Lower lobe of right lung (tissue), 2 donors: ENCODE data around the gene ZIM2. TPM values are rescaled to one million over a fixed set of nuclear protein-coding genes. Genes with fewer than 3 reads are reported as not detected.

ENCODE experiments used
- ATAC-seq, 2 donors: fragments of 200-7000 bp; cut with Tn5 transposase; one replicate each; pipeline ENCODE4 v1.9.1; 2020 to 2022; ENCODE audit warnings: mild to moderate bottlenecking in 2 of 2, moderate library complexity in 2 of 2
- DNase-seq: peaks from one replicate; pipeline ENCODE4 v3.0.0-alpha.2; 2020
- H3K27ac ChIP-seq: fragments of 200-600 bp; one replicate; pipeline ENCODE4 v1.8.0; 2022
- H3K27me3 ChIP-seq: fragments of 200-600 bp; one replicate; pipeline ENCODE4 v1.8.0; 2022; ENCODE audit warnings: low read depth
- H3K36me3 ChIP-seq: fragments of 200-600 bp; one replicate; pipeline ENCODE4 v1.8.0; 2022; ENCODE audit warnings: mild to moderate bottlenecking
- H3K4me1 ChIP-seq: fragments of 200-600 bp; one replicate; pipeline ENCODE4 v1.8.0; 2022
- H3K4me3 ChIP-seq: fragments of 200-600 bp; one replicate; pipeline ENCODE4 v1.8.0; 2022; ENCODE audit warnings: mild to moderate bottlenecking
- H3K9me3 ChIP-seq: fragments of 200-600 bp; one replicate; pipeline ENCODE4 v1.8.0; 2022
- intact Hi-C: fragments of 100-400 bp; cut with DNase I; formaldehyde crosslinking; loops from one replicate; pipeline ENCODE4 v1.11.0; 2022
- total RNA-seq: library from RNA; stranded (reverse); fragmentation: NEBNext Ultra II Directional; extraction: Animal tissue kit (Norgen Biotek cat#: 25700); gene quantifications from one replicate; pipeline ENCODE4 v1.2.1, GENCODE V29; 2021
- TF ChIP-seq, protein P1 (sequence below): fragments of 200-600 bp; IDR thresholded peaks from one replicate; pipeline ENCODE4 v1.8.0; 2022; ENCODE audit warnings: antibody characterized with exemption, mild to moderate bottlenecking
- donor health status: DM: no; HTN: yes; CAD: no; lungs with severe emphysema.

The ZIM2 gene
- total RNA-seq, 1 donor from 2014 or later, result not detected

DNA sequence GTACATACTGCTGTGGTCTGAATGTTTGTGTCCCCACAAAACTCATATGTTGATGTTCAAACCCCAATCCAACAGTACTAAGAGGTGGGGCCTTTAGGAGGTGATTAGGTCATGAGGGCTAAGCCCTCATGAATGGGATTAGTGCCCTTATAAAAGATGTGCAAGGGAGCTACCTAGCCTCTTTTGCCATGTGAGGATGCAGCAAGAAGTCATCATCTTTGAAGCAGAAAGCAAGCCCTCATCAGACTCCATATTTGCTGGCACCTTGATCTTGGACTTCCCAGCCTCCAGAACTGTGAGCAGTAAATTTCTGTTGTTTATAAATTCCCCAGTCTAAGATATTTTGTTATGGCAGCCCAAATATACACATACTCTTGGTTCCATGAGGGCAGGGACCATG lies 33.9 kb downstream of the ZIM2 start:
- Histone ChIP-seq H3K4me1 (no peaks in the 10 kb centered on the region), H3K27me3 (no peaks in the 10 kb centered on the region), H3K27ac (no peak overlapping the region), H3K4me3 (no peak overlapping the region), H3K9me3 (peaks cover 23% of the 10 kb centered on the region), H3K36me3 (no peaks in the 10 kb centered on the region)
- no peak for DNase-seq
- ATAC-seq, result no peak
- TF ChIP-seq, protein P1, sequence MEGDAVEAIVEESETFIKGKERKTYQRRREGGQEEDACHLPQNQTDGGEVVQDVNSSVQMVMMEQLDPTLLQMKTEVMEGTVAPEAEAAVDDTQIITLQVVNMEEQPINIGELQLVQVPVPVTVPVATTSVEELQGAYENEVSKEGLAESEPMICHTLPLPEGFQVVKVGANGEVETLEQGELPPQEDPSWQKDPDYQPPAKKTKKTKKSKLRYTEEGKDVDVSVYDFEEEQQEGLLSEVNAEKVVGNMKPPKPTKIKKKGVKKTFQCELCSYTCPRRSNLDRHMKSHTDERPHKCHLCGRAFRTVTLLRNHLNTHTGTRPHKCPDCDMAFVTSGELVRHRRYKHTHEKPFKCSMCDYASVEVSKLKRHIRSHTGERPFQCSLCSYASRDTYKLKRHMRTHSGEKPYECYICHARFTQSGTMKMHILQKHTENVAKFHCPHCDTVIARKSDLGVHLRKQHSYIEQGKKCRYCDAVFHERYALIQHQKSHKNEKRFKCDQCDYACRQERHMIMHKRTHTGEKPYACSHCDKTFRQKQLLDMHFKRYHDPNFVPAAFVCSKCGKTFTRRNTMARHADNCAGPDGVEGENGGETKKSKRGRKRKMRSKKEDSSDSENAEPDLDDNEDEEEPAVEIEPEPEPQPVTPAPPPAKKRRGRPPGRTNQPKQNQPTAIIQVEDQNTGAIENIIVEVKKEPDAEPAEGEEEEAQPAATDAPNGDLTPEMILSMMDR, result no peak
- intact Hi-C loops, result no loop called here

DNA sequence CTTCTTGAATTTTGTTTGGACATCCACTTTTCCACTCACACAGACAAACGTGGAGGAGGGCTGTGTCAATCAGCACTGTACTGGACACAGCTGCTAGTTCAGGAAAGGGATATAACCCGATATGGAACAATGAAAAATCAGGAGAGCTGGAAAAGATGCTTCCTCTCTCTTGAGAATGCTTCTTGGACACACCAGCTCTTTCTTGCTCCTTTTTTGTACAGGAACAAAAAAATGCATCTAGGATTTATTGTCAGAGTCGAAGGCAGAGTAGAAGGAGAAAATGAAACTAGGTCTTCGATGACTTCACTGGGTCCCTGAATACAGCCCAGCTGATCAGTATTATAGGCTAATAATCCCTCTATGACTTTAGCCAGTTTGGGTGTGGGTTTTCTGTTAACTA lies 62.2 kb downstream of the ZIM2 start:
- no peak overlapping the region for H3K27ac ChIP-seq
- TF ChIP-seq, protein P1, result no peak
- ATAC-seq (no peak), DNase-seq (no peak)
- H3K4me1 ChIP-seq, result no peaks in the 10 kb centered on the region
- H3K4me3 ChIP-seq, result no peak overlapping the region
- intact Hi-C loops, result no loop called here
- no peaks in the 10 kb centered on the region for H3K9me3 ChIP-seq
- H3K36me3 ChIP-seq, result no peaks in the 10 kb centered on the region
- H3K27me3 ChIP-seq, result no peaks in the 10 kb centered on the region

DNA sequence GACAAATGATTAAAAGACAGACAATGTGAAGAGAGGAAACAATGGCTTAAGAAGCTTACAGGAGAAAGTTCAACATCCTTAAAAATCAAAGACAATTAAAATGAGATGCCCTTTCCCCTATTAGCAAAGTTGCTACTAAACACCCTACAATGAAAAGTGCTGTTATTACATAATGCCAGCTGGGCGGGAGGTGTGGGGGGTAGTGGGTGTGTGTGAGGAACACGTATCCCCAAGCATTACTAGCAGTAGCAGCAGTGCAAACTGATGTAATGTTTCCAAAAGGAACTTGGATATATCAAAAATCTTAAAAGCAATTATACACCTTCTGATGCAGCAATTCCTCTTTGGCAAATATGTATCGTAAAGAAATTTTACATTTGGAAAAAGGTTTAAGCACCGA lies 70.9 kb downstream of the ZIM2 start:
- Histone ChIP-seq H3K27ac (no peak overlapping the region), H3K36me3 (no peaks in the 10 kb centered on the region), H3K4me3 (no peak overlapping the region), H3K4me1 (peaks cover 8% of the 10 kb centered on the region), H3K27me3 (no peaks in the 10 kb centered on the region), H3K9me3 (peaks cover 2% of the 10 kb centered on the region)
- TF ChIP-seq, protein P1, result no peak
- ATAC-seq, result no peak
- intact Hi-C loops, result no loop called here
- no peak for DNase-seq

DNA sequence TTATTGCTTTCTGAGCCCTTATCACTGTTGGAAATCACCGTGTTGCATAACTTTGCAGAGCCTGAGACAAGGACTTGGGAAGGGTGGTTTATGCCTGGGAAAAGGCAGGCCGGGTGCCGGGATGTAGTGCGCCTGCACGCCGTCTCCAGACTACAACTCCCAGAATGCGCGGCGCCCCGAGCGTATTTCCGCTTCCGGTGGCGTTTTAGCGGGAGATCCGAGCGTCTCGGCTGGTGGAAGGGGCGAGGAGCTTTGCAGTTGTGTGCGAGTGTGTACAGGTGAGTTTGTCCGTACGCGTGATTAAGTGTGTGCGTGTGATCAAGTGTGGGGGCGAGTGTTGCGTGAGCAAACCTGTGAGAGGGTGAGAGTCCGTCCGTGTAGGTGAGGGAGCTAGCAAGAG lies 75.4 kb downstream of the ZIM2 start:
- H3K27ac ChIP-seq, result no peak overlapping the region
- intact Hi-C loops, result no loop called here
- DNase-seq, result peak; percentile 50
- H3K4me1 ChIP-seq, result peaks cover 8% of the 10 kb centered on the region
- ATAC-seq, result peak in 1 of 2 donors; percentile 84
- peaks cover 7% of the 10 kb centered on the region for H3K9me3 ChIP-seq
- no peaks in the 10 kb centered on the region for H3K27me3 ChIP-seq
- H3K4me3 ChIP-seq, result peak overlapping the region; percentile 58
- TF ChIP-seq, protein P1, result no peak
- no peaks in the 10 kb centered on the region for H3K36me3 ChIP-seq

DNA sequence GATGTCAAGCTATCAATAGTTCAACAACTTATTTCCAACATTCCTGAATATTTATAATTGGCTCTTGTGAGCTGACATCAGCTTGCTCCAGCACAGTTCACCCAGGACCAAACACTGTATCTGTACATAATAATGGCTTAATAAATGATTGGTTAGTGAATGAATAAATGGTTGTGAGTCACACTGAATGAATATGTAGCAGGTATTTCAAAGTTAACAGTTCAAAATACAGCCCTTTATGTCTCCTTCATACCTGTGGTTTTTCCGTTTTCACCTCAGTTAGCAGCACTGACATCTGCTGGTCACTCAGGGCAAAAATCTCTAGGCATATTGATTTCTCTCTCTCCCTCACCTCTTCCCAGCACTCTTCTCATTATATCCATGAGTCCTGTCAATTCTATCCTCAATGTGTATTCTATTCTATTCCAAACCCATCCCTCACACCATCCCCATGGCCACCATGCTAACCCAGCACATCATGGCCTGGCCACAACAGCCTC lies 76.3 kb downstream of the ZIM2 start:
- Histone ChIP-seq H3K4me3 (no peak overlapping the region), H3K27ac (no peak overlapping the region), H3K27me3 (no peaks in the 10 kb centered on the region), H3K4me1 (peaks cover 8% of the 10 kb centered on the region), H3K9me3 (peaks cover 7% of the 10 kb centered on the region), H3K36me3 (no peaks in the 10 kb centered on the region)
- DNase-seq (no peak), ATAC-seq (no peak)
- TF ChIP-seq, protein P1, result no peak
- intact Hi-C loops, result no loop called here

DNA sequence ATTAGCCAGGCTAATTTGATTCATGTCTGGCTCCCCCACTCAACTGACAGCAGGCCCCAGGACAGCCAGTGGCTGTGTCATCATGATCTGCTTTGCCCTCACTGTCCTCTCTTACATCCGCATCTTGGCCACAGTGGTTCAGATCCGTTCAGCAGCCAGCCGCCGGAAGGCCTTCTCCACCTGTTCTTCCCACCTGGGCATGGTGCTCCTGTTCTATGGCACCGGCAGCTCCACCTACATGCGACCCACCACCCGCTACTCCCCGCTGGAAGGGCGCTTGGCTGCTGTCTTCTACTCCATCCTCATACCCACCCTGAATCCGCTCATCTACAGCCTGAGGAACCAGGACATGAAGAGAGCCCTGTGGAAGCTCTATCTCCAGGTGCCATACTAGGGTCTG lies 79.7 kb downstream of the ZIM2 start:
- no peak overlapping the region for H3K27ac ChIP-seq
- DNase-seq, result no peak
- H3K27me3 ChIP-seq, result no peaks in the 10 kb centered on the region
- TF ChIP-seq, protein P1, result no peak
- peaks cover 8% of the 10 kb centered on the region for H3K4me1 ChIP-seq
- peaks cover 7% of the 10 kb centered on the region for H3K9me3 ChIP-seq
- no peak overlapping the region for H3K4me3 ChIP-seq
- ATAC-seq, result no peak
- H3K36me3 ChIP-seq, result no peaks in the 10 kb centered on the region
- intact Hi-C loops, result no loop called here
